Neural progenitor cell (in vitro differentiated cells): Measurements from ENCODE around the gene IQSEC3.

Source experiments
- EZH2 ChIP-seq: fragments of 200-600 bp; sonication (generic); IDR thresholded peaks from 2 replicates; pipeline ENCODE4 v1.6.1; 2017; ENCODE audit warnings: antibody characterized with exemption, mild to moderate bottlenecking, moderate library complexity
- TF ChIP-seq, protein P1 (sequence below): fragments of 200-600 bp; sonication (generic); IDR thresholded peaks from 2 replicates; pipeline ENCODE4 v1.5.1; 2017; ENCODE audit warnings: antibody characterized with exemption, mild to moderate bottlenecking

DNA sequence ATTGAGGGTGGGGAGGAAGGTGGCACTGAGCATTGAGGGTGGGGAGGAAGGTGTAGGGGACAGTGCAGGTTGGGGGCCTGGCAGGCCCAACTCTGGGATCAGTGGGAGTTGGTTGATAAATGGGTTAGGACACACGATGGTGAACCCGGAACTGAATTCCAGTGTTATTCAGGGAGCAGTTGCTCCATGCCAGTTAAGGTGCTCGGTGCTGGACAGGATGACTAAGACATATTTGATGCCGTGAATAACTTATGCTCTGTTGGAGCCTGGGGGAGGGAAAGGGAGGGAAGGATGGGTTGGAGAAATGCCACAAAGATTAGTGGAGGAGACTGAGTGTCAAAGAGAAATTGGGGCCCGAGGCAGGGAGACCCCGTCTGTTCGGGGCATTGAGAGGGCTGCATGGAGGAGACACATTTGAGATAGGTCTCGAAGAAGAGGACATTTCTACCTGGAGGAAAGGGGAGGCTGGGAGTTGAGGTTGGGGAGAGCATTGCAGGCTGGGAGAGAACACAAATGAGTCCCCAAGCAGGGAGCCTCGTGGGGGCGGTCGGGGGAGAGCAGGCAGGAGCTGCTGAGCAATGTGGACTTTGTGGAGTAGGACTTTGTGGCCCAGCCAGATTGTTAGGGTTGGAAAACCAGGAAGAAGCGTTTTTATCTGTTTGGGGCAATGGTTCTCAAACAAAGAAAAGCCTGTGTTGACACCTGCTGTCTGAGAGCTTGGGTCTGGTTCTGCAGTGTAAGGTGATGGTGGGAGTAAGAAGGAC, 65.3 kb downstream of the IQSEC3 start:
- TF ChIP-seq, protein P1, sequence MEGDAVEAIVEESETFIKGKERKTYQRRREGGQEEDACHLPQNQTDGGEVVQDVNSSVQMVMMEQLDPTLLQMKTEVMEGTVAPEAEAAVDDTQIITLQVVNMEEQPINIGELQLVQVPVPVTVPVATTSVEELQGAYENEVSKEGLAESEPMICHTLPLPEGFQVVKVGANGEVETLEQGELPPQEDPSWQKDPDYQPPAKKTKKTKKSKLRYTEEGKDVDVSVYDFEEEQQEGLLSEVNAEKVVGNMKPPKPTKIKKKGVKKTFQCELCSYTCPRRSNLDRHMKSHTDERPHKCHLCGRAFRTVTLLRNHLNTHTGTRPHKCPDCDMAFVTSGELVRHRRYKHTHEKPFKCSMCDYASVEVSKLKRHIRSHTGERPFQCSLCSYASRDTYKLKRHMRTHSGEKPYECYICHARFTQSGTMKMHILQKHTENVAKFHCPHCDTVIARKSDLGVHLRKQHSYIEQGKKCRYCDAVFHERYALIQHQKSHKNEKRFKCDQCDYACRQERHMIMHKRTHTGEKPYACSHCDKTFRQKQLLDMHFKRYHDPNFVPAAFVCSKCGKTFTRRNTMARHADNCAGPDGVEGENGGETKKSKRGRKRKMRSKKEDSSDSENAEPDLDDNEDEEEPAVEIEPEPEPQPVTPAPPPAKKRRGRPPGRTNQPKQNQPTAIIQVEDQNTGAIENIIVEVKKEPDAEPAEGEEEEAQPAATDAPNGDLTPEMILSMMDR = no peak
- no peak for TF ChIP-seq EZH2
